NCI-H128 (cell line): ENCODE results near the gene TRIM13.
"Not testable (repeated sequence)": the region's sequence is repeated elsewhere in the genome, so short reads cannot be mapped to it uniquely, and the experiment has no call there.

Source experiments
- DNase-seq: peaks from one replicate; lab custom pipeline; 2025; ENCODE audit not compliant: unreplicated experiment; lab: John Stamatoyannopoulos, UW

Gene TRIM13

DNA sequence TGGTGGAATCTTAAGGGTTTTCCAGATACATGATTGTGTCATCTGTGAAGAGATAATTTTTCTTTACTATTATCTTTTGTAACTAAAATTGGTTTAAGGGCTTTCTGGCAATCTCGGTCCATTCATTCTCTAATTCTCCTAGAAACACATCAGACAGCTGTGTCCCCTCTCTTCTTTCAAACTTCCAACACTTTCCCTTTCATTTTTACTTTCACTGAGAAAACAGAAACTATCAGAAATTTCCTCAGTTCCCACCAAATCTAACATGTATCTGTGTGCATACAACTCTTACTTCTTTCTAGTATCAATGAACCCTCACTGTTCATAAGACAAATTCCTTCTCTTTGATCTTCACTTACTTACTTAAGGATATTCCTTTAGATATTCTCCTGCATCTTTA lies 58.6 kb downstream of the TRIM13 start:
- DNase-seq = no peak

GRCh38 chr13:50060718-50061117 lies 63.9 kb downstream of the TRIM13 start:
- no peak for DNase-seq

DNA sequence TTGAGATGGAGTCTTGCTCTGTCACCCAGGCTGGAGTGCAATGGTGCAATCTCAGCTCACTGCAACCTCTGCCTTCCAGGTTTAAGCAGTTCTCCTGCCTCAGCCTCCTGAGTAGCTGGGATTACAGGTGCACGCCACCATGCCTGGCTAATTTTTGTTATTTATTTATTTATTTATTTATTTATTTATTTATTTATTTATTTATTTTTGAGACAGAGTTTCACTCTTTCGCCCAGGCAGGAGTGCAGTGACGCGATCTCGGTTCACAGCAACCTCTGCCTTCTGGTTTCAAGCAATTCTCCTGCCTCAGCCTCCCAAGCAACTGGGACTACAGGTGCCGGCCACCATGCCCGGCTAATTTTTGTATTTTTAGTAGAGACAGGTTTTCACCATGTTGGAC lies 65.5 kb downstream of the TRIM13 start:
- not testable (repeated sequence) for DNase-seq

DNA sequence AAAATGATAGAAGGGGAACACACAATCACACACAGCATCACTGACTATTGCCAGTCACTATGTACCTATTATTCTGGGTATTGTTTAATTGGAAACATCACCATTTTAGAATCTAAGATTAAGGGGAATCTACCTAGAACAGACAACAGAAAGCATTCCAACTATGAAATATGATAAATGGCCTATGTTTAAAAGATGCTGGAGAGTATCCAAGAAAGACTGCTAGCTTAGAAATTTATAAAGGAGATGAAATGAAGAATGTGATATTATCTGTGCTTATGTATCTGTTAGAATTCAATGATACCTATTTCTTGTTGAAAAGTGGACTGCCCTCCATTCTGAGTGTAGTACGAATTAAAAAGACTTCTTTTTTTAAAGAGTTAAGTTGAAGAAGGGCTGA lies 68.9 kb downstream of the TRIM13 start:
- no peak for DNase-seq
